ENCODE data around the gene MTG1. TPM values are rescaled to one million over a fixed set of nuclear protein-coding genes. Genes with fewer than 3 reads are reported as not detected.

The MTG1 gene
- total RNA-seq, 1 donor, result 31.5 TPM

GRCh38 chr10:133378251-133379096 lies 15.5 kb upstream of the MTG1 start:
- H3K4me2 ChIP-seq (ENCODE audit: insufficient read depth, low read length), result peak overlapping the region; percentile 96
- peak overlapping the region; percentile 95 for H2AFZ ChIP-seq (ENCODE audit: low read length)
- H3K4me3 ChIP-seq (ENCODE audit: insufficient read depth, low read length), result peak overlapping the region; percentile 82
- H3K36me3 ChIP-seq (ENCODE audit: insufficient read depth, low read length), result no peaks in the 10 kb centered on the region
- peak; percentile 97 for DNase-seq (ENCODE audit: insufficient read length, low spot score, missing footprints)
- H3K79me2 ChIP-seq (ENCODE audit: insufficient read depth, low read length), result no peaks in the 10 kb centered on the region
- H3K27ac ChIP-seq (ENCODE audit: low read depth, low read length), result no peak overlapping the region
- H3K27me3 ChIP-seq (ENCODE audit: insufficient read depth, low read length), result no peaks in the 10 kb centered on the region
- peaks cover 5% of the 10 kb centered on the region for H3K4me1 ChIP-seq (ENCODE audit: insufficient read depth, low read length)
- TF ChIP-seq CTCF (IDR thresholded peaks at IDR 0.05; ENCODE audit: extremely low read depth, low read depth, low read length), result no peak
- H3K9me3 ChIP-seq (ENCODE audit: low read depth, low read length), result no peaks in the 10 kb centered on the region
- no peaks in the 10 kb centered on the region for H4K20me1 ChIP-seq (ENCODE audit: insufficient read depth, low read length)

GRCh38 chr10:133379152-133379800 lies 14.7 kb upstream of the MTG1 start, which contains the start of gene PAOX:
TSS of gene PAOX (plus strand) at chr10:133379262. CDS start at chr10:133379317, 55 bp downstream.
- Histone ChIP-seq H2AFZ (ENCODE audit: low read length) (peak within 1 kb of the TSS; percentile 95), H3K4me1 (ENCODE audit: insufficient read depth, low read length) (no peaks in the 10 kb centered on the region), H3K4me3 (ENCODE audit: insufficient read depth, low read length) (peak within 1 kb of the TSS; percentile 82), H3K27me3 (ENCODE audit: insufficient read depth, low read length) (no peaks in the 10 kb centered on the region), H4K20me1 (ENCODE audit: insufficient read depth, low read length) (no peaks in the 10 kb centered on the region), H3K79me2 (ENCODE audit: insufficient read depth, low read length) (no peaks in the 10 kb centered on the region), H3K36me3 (ENCODE audit: insufficient read depth, low read length) (no peaks in the 10 kb centered on the region), H3K9me3 (ENCODE audit: low read depth, low read length) (no peaks in the 10 kb centered on the region), H3K27ac (ENCODE audit: low read depth, low read length) (no peak within 1 kb of the TSS), H3K4me2 (ENCODE audit: insufficient read depth, low read length) (peak within 1 kb of the TSS; percentile 96)
- TF ChIP-seq CTCF (IDR thresholded peaks at IDR 0.05; ENCODE audit: extremely low read depth, low read depth, low read length), result no peak
- DNase-seq (ENCODE audit: insufficient read length, low spot score, missing footprints), result peak; percentile 99

GRCh38 chr10:133379801-133380666 lies 13.9 kb upstream of the MTG1 start:
- Histone ChIP-seq H3K27me3 (ENCODE audit: insufficient read depth, low read length) (no peaks in the 10 kb centered on the region), H3K27ac (ENCODE audit: low read depth, low read length) (no peak overlapping the region), H2AFZ (ENCODE audit: low read length) (peak overlapping the region; percentile 29), H3K4me1 (ENCODE audit: insufficient read depth, low read length) (no peaks in the 10 kb centered on the region), H3K4me3 (ENCODE audit: insufficient read depth, low read length) (peak overlapping the region; percentile 73), H3K79me2 (ENCODE audit: insufficient read depth, low read length) (no peaks in the 10 kb centered on the region), H3K4me2 (ENCODE audit: insufficient read depth, low read length) (peak overlapping the region; percentile 78), H3K9me3 (ENCODE audit: low read depth, low read length) (no peaks in the 10 kb centered on the region), H4K20me1 (ENCODE audit: insufficient read depth, low read length) (no peaks in the 10 kb centered on the region), H3K36me3 (ENCODE audit: insufficient read depth, low read length) (no peaks in the 10 kb centered on the region)
- no peak for DNase-seq (ENCODE audit: insufficient read length, low spot score, missing footprints)
- TF ChIP-seq CTCF (IDR thresholded peaks at IDR 0.05; ENCODE audit: extremely low read depth, low read depth, low read length), result no peak

All from osteoblast (primary cell).